ENCODE measurements around the gene PSMA7.
A peak's percentile ranks its signal among the peaks of the same experiment; 100 is the strongest.
"Not testable (repeated sequence)": the region's sequence is repeated elsewhere in the genome, so short reads cannot be mapped to it uniquely, and the experiment has no call there.

PSMA7 gene

GRCh38 chr20:62156254-62156556, 13.0 kb upstream of the PSMA7 start:
- no peak for DNase-seq (ENCODE audit: low read depth in 4 of 4, low spot score in 1 of 4)

- DNase-seq (ENCODE audit: low read depth in 4 of 4, low spot score in 1 of 4): no peak
Measured at GRCh38 chr20:62155428-62156253, 12.4 kb upstream of the PSMA7 start.

- DNase-seq (ENCODE audit: low read depth in 4 of 4, low spot score in 1 of 4): no peak
Measured at GRCh38 chr20:62151835-62152364, 8.7 kb upstream of the PSMA7 start.

- DNase-seq (ENCODE audit: low read depth in 4 of 4, low spot score in 1 of 4): no peak
Measured at GRCh38 chr20:62151225-62151624, 8.0 kb upstream of the PSMA7 start.

GRCh38 chr20:62150310-62150575, 7.0 kb upstream of the PSMA7 start:
- no peak for DNase-seq (ENCODE audit: low read depth in 4 of 4, low spot score in 1 of 4)

GRCh38 chr20:62149532-62150309, 6.5 kb upstream of the PSMA7 start:
- no peak for DNase-seq (ENCODE audit: low read depth in 4 of 4, low spot score in 1 of 4)

- DNase-seq (ENCODE audit: low read depth in 4 of 4, low spot score in 1 of 4): no peak
Measured at GRCh38 chr20:62148908-62149314, 5.7 kb upstream of the PSMA7 start.

- DNase-seq (ENCODE audit: low read depth in 4 of 4, low spot score in 1 of 4): not testable (repeated sequence)
Measured at GRCh38 chr20:62148383-62148782, 5.2 kb upstream of the PSMA7 start.

- no peak for DNase-seq (ENCODE audit: low read depth in 4 of 4, low spot score in 1 of 4)
Measured at GRCh38 chr20:62147528-62147927, 4.3 kb upstream of the PSMA7 start.

GRCh38 chr20:62147125-62147524, 3.9 kb upstream of the PSMA7 start:
- no peak for DNase-seq (ENCODE audit: low read depth in 4 of 4, low spot score in 1 of 4)

- no peak for DNase-seq (ENCODE audit: low read depth in 4 of 4, low spot score in 1 of 4)
Measured at GRCh38 chr20:62146019-62146755, 3.0 kb upstream of the PSMA7 start.

GRCh38 chr20:62145688-62146018, 2.5 kb upstream of the PSMA7 start:
- DNase-seq (ENCODE audit: low read depth in 4 of 4, low spot score in 1 of 4): no peak

GRCh38 chr20:62143957-62144825, 997 bp upstream of the PSMA7 start:
- peak in 3 of 4 experiments; percentile 47 to 61 (median 58) for DNase-seq (ENCODE audit: low read depth in 4 of 4, low spot score in 1 of 4)

GRCh38 chr20:62142252-62143080, 728 bp downstream of the PSMA7 start:
- no peak for DNase-seq (ENCODE audit: low read depth in 4 of 4, low spot score in 1 of 4)

GRCh38 chr20:62141397-62142251, 1.6 kb downstream of the PSMA7 start:
- DNase-seq (ENCODE audit: low read depth in 4 of 4, low spot score in 1 of 4): no peak

- DNase-seq (ENCODE audit: low read depth in 4 of 4, low spot score in 1 of 4): no peak
Measured at GRCh38 chr20:62141043-62141396, 2.2 kb downstream of the PSMA7 start.

GRCh38 chr20:62139636-62140035, 3.6 kb downstream of the PSMA7 start:
- no peak for DNase-seq (ENCODE audit: low read depth in 4 of 4, low spot score in 1 of 4)

GRCh38 chr20:62138912-62139311, 4.3 kb downstream of the PSMA7 start:
- no peak for DNase-seq (ENCODE audit: low read depth in 4 of 4, low spot score in 1 of 4)

- no peak for DNase-seq (ENCODE audit: low read depth in 4 of 4, low spot score in 1 of 4)
Measured at GRCh38 chr20:62138204-62138543, 5.0 kb downstream of the PSMA7 start.

Measured in stimulated activated CD4-positive, alpha-beta T cell treated with anti-CD3 and anti-CD28 coated beads, Interleukin-1b, Interleukin-23, amount 100 ng/mL, for 24 hours (primary cell).